22Rv1 (cell line): Measurements from ENCODE around the gene WASL.

Experiments
- CTCF ChIP-seq: fragments of 450-650 bp; IDR thresholded peaks from 2 replicates; pipeline ENCODE4 v1.5.1; 2017; ENCODE audit warnings: mild to moderate bottlenecking
- ZFX ChIP-seq: fragments of 450-650 bp; IDR thresholded peaks from 2 replicates; pipeline ENCODE4 v1.6.1; 2017; ENCODE audit warnings: antibody characterized with exemption, borderline replicate concordance

GRCh38 chr7:123715799-123716198 is 33.0 kb downstream of the WASL start:
- TF ChIP-seq CTCF (no peak), ZFX (no peak)
